HG03135 (cell line): ENCODE measurements around the gene CDS2.

Experiments
- ATAC-seq: cut with Tn5 transposase; IDR thresholded peaks from one replicate; pipeline ENCODE4 v1.9.1; 2021; ENCODE audit warnings: mild to moderate bottlenecking, moderate library complexity; ENCODE audit not compliant: unreplicated experiment

Gene CDS2

DNA sequence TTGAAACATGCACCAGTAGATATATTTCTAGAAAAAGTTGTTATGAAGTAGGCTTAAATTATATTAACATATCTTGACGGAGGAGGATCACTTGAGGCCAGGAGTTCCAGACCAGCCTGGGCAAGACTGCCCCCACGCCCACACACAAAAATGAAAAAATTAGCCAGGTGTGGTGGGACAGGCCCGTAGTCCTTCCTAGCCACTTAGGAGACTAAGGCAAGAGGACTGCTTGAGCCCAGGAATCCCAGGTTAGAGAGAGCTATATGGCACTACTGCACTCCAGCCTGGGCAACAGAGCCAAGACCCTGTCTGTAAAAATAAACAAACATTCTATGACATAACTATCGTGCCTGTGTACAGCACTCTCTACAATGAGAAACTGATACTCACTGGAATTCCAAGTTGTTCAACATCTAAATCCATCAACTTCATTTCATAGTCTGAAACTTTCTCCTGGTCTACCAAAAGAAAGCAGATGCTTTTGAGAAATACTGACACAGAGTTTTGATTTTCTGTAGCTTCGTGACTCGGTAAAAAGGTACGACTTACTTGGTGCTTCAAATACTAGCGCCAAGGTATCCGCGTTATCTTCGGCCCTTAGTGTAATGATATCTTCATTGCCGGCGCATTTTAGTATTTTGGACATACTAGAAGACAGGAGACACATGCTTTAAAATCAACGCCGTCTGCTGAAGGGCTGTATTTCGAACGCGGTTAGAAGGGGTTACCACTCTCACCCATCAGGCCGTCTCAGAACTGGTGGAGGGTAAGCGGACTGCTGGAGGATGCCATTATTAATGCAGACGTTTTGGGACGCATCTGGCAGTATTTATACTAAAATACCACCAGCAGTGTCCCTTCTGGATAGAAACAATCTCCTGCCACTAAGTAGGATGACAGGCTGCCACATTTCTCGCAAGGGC is 8.3 kb upstream of the CDS2 start:
- ATAC-seq = no peak

DNA sequence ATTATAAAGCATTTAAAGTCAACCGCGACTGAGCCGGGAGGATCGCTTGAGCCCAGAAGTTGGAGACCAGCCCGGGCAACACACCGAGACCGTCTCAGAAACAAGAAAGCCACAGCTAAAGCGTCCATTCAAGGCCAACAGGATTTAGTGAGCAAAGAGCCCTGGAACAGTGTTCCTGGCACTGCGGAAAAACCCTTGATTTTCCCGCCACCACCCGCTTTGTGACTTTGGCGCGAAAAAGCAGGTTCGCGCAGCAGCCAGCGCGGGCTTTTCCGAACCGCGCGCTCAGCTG is 7.7 kb upstream of the CDS2 start:
- no peak for ATAC-seq

DNA sequence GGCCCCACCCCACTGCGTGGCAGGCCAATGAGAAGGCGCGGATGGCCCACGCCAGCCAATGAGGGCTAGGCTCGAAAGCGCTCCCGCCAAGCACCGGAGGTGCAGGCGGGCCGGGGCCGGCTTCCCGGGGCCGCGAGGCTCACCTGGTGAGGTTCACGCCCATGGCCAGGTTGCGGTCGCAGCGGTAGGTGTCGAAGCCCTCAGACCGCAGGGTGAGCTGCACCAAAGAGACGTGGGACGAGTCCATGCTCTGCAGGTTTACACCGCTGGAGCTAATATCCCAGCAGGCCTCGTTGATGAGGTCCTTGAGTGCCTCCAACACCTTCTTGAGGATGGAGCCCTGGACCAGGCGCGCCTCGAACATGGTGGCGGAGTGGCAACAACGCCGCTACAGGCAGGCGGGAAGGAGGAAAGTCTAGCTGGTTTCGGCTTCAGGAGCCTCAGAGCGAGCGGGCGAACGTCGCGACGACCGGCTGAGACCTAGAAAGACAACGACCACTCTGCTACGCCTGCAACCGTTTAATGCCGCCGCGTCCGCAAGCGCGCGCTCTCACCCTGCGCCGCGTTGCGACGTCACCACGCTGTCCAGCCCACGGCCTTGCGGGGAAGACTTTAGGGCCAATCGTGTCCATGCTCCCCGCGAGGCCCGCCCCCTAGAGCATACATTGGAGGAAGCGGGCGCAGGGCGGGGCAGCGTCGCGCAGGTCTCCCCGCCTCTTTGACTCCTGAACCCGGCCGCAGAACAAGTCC is 7.2 kb upstream of the CDS2 start, which contains the start of gene PCNA:
PCNA (minus strand) TSS at position 524 of the 750 bp plus-strand sequence; CDS start at position 364, 160 bp downstream.
- ATAC-seq = peak; percentile 92

DNA sequence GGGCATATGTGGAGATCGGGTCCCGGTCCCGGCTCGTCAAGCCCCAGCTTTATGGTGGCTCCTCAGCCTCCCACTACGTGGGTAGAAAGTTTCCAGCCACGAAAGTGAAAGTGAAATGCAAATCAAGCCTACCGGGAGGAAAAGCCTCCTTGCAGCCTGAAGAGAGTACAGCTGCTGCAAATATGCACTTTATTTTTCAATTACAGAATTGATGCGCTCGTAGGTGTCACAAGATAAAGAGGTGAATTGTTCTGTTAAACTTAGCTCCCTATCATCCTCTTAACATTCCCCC is 6.7 kb upstream of the CDS2 start:
- no peak for ATAC-seq

DNA sequence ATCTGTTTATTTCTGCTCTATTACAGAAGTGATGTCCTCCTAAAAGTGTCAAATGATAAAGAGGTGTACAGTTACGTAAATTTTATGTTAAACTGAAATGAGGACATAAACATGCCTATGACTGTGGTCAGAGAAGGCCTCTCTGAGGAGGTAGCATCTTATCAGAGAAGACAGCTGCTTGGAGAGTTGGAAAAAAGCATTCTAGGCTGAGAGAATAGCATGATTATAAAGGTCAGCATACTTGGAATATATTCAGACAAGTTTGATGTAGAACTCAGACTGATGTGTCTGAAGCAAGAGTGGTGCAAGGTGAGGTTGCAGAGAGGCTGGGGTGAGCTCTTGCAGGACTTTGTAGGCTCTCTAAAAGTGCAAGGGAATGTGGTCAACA is 3.9 kb upstream of the CDS2 start:
- no peak for ATAC-seq

DNA sequence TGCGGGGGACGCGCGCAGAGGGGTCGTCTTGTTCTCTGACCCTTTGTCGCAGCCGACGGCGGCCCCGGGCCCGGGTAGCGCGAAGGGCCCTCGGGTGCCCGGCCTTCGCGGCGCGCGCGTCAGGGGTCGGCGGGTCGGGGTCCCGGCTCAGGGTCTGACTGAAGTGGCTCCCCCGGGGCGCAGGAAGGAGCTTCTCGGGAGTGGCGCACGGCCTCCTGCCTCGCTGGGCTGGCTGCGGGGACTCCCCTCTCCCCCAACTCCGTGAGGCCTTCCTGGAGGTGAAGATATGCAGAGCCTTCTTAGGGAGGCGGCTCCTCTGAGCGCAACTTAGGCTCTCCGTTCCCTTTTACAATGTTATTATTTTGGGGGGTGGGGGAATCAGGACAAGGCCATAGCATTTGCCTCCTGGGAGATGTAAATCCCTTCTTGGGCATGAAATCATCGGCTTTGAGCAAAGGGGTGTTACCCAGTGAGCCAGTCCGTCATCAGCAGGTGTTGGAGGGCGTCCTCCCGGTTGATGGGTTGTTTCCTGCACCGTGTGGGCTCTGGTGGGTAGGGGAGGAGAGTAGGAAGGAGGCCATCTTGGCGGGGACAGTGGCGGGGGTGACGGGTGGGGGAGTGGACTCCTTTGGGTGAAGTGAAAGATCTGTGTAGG is 523 bp downstream of the CDS2 start:
- peak; percentile 36 for ATAC-seq

DNA sequence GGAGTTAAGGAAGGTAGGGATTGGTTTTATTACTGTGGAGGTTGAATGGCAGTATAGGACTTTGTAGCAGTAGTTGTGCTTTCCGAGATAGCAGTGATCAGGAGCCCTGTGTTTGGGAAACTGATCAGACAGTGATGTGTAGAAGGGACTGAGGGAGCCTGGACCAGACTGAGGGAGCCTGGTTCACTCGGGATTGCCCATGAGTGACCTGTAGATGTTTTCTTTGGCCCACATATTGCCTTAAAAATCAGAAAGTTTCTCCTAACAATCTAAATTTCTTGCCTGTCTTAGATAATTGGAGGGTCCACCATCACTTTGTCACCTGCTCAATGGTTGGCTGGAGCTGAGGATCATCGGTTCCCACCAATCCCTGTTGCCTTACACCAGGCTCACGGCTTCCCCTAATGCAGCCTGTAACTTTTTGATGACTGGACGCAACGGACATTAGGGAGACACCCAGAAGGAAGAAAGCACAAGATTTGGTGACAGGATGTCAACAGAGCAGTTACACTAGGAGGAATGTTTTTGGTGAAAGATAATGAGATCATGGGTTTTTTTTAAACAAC is 1.1 kb downstream of the CDS2 start:
- ATAC-seq = no peak

DNA sequence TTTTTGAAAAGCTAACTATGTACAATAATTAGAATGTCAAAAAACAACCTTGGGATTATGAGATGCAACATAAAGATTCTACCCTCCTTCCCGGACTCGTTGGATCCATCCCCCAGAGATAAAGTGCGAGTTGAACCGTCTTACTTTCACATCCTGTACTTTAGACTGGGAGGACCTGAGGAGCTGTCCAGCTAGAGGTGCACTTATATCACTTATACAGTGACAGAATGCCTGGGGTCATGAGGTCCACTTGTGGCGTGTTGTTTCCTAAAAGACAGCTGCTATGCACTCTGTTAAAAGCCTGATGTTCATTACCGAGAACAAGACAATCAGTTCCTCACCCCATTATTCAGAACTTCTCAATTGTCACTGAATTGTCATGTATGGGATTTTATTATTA is 2.1 kb downstream of the CDS2 start:
- no peak for ATAC-seq

DNA sequence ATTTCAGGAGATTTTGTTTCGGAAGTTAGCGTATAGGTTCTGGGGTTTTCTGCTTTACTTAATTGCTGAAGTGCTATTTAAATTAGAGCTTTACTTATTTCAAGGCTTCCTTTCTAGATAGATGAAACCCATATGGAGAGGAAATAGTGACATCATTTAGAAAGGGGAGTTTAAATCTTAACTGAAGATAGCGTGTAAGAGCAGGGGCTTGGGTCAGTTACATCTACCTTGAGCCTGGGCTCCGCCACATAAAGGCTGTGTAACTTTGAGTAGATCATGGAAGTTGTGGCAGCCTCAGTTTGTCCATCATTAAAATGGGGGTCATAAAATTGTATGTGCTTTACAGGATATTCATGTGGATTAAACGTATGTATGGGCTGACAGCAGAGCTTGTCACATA is 4.7 kb downstream of the CDS2 start:
- no peak for ATAC-seq

DNA sequence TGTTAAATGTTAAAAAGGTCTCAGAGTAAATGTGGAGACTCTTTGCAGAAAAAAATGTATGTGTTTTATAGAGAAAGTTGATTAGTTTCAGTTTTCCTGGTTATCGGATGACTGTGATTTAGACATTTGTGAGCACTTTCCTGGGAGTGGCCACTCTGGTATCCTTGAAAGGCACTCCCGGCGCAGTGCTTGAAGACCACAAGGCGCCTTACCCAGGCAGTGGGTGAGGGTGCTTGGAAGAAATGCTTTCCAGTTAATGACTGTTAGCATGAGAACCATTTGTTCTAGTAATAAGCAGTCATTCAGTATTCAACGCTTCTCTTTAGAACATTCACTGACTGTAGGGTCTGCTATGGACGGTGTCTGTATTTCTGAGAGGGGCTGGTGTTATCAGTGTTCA is 7.2 kb downstream of the CDS2 start:
- ATAC-seq = no peak

DNA sequence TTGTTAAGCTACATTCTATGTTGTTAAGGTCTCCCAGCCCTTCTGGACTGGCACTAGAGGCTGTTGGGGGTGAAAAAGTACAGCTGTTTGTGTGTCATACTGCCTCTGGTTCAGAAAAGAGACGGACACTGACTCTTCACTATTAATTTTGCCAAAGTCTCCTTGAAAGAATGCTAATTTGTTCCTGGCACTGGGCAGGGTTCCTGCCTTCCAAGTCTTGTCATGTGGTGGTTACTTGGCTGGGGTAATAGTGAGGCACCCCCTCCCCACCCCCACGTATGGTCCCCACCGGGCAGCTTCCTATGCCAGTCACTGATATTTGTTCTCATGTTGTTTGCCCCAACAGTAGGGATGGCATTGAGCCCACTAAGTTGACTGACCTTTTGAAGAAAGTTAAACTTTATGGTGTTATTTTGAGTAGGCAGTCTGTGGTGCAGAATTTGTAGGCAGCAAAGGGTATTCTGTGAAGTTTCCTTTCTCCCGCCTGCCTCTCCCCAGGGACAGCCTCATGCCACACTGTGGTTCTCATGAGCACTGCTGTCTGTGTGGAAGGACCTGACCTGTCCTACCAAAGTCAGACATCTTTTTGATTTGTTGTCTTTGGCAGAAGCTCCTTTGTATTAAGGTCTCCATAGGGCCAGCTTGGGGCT is 8.7 kb downstream of the CDS2 start:
- ATAC-seq = no peak

DNA sequence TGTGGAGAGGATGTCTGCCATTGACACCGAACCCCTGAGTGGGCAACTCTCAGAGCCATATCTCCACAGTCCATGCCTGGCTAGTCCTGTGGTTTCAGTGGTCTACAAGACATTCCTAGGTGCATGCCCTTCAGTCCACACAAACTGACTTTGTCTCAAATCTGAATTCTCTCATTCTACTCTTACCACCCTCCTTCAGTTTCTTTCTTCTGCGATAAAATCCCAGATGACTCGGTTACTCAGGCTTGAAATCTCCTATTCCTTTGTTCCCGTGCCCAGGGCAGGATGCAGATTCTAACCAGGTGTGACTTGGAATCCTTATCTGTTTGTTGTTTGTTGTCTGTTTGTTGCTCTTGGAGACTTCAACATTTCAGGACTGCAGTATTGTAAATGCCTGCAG is 9.3 kb downstream of the CDS2 start:
- ATAC-seq = no peak

DNA sequence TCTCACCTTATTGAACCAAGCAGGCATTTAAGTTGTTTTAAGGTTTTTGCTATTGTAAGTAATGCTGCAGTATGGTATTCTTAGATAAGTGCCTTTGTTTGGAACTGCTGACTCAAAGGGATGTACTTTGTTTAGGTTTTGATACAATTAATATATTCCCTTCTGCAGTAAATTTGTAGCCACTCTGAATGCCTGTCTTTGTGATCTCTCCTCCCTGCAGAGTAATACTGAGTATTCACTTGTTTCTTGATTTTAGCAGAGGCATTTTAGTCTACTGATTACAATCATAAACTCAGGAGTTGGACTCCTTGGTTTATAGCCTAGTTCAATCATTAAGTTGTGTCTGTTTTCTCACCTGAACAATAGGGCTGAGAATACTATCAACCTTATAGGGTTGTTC is 13.4 kb downstream of the CDS2 start:
- ATAC-seq = no peak

DNA sequence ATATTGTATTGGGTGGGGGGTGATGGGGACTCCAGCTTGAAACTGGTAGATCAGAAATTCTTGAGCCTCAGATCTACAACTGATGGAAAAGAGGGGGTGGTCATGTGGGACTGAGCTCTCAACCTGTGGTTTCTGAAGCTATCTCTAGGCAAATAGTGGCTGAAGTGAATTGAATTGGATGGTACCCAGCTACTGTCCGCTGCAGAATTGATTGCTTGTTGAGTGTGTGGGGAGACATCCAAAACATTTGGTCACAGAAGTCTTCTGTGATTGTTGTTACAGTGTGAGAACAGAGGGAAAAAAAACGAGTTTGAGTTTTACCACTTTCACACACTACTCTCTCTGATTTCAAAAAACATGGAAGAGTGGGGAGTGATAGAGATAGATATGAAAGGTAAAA is 14.8 kb downstream of the CDS2 start:
- ATAC-seq = no peak

DNA sequence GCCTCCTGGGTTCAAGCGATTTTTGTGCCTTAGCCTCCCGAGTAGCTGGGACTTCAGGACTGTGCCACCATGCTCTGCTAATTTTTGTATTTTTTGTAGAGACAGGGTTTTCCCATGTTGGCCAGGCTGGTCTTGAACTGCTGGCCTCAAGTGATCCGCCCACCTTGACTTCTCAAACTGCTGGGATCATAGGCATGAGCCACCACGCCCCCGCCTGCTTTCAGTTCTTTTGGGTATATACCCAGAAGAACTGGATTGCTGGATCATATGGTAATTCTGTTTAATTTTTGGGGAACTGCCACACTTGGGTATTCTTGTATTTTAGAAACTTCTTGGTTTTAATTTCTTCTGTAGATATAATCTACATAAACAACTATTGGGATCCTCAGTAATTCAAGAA is 17.0 kb downstream of the CDS2 start:
- no peak for ATAC-seq

DNA sequence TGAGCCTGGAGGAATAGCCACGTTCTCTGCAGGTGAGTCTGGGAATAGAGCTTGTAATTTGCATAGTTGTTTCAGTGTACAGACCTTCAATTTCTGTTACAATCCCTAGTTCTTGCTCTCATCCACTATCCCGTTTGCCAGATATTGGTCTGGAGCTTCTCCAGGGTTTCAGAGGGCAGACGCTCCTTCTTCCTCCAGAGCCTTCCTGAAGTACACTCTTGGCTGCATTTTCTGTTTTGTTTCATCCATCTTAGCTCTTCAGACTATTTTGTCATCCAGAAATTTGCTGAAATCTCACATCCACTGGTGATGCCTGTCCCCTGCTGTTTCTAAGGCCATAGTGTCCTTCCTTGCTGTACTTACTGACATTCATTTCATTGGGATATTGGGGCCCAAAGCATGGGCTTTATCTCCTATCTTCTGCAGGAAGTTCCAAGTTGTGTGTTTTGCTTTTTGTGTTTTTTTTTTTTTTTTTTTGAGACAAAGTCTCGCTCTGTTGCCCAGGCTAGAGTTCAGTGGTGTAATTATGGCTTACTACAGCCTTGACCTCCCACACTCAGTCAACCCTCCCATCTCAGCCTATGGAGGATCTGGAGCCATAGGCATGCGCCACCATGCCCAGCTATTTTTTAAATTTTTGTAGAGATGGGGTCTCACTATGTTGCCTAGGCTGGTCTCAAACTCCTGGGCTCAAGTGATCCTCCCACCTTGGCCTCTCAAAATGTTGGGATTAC is 18.7 kb downstream of the CDS2 start:
- ATAC-seq = no peak

DNA sequence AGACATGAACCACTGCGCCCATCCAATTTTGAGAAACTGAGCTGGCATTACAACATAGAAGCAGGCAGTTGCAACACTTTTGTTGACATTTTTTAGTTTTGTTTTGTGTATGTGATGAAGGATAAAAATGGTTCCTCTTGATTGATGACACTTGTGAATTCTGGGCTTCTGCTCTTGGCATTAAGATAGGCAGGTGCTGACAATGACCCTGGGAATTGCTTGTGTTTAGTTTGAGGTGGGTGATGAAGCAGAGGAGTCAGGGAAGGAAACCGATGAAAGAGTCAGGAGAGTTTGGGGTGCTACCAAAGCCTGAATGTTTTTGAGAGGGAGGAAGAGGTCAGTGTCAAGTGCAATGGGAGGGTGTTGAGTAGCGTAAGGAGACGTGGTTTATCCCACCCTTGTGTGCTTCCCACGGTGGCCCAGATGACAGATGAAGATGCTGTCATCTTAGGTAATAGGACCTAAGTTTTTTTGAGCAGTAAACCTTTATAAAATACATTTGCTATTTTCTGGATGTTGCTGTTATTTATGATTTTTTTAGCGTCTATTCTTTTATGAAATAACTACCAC is 19.4 kb downstream of the CDS2 start:
- ATAC-seq = no peak

DNA sequence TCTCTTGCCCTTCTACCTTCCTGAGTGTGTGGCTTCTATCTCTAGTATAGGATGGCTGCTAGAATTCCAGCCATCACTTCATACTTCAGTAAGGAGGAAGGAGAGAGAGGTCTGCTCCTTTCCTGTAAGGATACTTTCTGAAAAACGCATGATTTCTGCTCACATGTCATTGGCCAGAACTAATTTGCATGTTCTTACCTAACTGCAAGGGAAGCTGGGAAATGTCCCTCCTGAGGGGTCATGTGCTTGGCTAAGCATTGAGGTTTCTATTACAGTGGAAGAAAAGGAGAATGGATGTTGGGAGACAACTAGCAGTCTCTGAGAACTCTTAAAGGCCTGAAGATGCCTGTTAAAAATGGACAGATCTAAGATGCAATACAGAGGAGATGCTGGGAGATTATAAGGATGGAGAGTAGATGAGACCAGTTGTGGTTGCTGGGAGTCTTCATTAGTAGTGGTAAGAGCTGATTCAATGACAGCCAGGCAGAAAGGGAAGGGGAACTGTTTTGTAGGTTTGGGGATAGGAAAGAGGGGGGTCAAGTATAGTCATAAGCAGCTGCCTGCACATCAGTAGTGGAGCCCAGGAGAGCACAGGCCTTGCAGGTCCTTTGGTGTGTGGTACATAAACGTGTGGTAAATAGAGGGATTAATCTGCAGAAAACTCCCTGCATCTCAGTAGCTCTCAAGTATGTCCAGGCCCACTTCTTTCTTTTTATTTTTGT is 20.2 kb downstream of the CDS2 start:
- ATAC-seq = no peak

DNA sequence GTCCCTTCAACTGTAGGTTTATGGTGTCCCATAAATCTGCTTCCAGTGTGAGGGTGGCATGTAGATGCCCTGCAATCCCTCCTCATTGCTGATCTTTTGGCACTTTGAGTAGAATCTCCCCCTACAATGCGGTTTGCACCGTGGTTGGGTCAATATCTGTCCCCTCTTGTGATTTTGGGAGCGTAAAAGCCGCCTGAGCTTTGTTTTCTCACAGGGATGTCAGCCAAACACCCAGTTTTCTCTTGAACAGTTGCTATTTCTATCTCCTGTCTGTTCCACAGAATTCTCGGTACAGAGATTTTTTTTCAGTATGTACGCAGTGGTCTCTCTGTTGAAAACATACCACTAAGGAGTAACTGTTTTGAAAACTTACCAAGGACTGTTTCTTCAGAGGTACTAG is 21.8 kb downstream of the CDS2 start:
- no peak for ATAC-seq

DNA sequence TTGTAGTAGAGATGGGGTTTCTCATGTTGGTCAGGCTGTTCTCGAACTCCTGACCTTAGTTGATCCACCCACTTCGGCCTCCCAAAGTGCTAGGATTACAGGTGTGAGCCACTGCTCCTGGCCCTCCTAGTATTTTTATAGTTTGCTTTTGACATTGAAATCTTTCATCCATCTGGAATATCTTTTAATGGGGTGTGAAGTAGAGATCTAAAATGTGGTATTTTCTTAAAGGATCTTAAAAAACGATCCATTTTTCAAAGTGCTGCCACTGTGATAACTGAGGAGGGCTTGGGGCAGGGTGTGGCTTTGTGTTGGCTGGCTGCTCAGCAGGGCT is 23.1 kb downstream of the CDS2 start:
- ATAC-seq = no peak
